Endothelial cell of hepatic sinusoid (primary cell): ENCODE data around the gene KLHL21.
"Not testable (repeated sequence)": the region's sequence is repeated elsewhere in the genome, so short reads cannot be mapped to it uniquely, and the experiment has no call there.

Source experiments
- in situ Hi-C: cut with HindIII; loops from 2 replicates; pipeline ENCODE4 v1.10.0; 2017; ENCODE audit warnings: low sequenced_read_pairs

KLHL21 gene, protein sequence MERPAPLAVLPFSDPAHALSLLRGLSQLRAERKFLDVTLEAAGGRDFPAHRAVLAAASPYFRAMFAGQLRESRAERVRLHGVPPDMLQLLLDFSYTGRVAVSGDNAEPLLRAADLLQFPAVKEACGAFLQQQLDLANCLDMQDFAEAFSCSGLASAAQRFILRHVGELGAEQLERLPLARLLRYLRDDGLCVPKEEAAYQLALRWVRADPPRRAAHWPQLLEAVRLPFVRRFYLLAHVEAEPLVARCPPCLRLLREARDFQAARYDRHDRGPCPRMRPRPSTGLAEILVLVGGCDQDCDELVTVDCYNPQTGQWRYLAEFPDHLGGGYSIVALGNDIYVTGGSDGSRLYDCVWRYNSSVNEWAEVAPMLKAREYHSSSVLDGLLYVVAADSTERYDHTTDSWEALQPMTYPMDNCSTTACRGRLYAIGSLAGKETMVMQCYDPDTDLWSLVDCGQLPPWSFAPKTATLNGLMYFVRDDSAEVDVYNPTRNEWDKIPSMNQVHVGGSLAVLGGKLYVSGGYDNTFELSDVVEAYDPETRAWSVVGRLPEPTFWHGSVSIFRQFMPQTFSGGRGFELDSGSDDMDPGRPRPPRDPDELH

DNA sequence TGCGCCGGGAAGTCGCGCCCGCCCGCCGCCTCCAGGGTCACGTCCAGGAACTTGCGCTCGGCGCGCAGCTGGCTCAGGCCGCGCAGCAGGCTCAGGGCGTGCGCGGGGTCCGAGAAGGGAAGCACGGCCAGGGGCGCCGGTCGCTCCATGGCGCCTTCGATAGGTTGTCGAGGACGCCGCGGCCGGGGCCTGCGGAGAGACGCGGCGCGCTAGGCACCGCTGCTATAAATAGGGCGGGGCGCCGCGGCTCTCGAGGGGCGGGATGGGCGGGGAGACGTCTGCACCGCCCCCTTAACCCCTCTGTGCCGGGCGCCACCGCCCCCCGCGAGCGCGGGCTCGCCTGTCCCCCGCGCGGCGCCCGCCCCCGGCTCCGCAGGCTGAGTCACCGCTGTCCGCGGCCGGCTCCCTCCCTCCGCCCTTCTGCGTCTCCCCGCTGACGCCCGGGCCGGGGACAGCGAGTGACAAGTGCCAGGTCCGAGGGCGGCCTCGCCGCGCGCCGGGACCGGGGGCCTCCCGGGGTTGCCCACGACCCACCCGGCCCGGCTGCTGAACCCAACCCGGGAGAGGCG lies at the start of gene KLHL21:
TSS of gene KLHL21 (minus strand) at position 201 of the 569 bp plus-strand sequence. CDS start at position 149, 52 bp downstream.
- in situ Hi-C loops: no loop called here

DNA sequence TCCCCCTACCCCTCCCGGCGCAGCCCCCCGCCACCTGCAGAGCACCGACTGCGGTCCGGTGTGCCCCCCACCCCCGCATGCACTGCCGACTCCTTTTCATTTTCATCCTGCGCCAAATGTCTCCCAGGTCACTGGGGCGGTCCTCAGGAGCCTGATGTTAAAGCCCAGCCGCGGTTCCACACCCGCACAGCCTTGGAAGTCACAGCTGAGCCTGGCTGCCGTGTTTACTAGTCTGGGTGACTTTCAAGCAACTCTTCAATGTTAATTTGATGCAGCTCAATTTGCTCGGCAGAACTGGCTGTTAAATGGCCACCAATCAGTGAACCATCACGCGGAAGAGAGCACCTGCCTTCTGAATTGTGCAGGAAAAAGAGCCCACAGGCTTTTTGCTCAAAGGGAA lies 49.2 kb upstream of the KLHL21 start:
- in situ Hi-C loops: no loop called here

DNA sequence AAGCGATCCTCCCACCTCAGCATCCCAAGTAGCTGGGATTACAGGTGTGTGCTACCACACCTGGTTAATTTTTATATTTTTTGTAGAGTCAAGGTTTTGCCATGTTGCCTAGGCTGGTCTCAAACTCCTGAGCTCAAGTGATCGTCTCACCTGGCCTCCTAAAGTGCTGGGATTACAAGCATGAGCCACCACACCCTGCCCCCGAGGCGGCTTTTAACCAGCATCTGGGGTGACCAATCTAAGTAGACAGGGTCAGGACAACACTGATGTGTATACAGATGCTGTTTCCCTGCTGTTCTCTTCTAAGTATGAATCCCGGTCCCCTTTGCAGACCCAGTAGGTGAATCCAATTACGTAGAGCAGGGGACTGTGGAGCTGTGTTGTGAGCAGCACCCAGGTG lies 45.9 kb upstream of the KLHL21 start:
- in situ Hi-C loops: no loop called here

DNA sequence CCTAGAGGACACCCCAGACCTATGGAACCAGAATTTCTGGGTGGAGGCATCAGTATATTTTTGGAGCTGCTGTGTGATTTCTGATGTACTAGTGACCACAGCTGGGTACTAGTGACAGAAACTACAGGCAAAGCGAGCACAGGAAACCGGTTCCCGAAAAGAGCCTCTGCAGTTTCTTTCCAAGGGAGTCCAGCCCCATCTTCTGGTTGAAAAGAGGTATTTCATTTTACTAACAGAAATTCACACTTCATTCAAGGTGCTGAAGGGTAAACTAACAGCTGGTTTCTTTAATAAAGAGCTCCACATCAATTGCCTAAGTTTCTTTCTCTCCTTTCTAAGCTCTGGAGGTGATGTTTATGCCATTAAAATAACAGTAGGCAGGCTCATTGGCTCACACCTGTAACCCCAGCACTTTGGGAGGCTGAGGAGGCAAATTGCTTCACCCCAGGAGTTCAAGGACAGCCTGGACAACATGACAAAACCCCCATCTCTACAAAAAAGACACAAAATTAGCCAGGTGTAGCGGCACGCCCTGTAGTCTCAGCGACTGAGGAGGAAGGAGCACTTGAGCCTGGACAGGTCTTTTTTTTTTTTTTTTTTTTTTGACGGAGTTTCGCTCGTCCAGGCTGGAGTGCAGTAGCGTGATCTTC lies 44.0 kb upstream of the KLHL21 start:
- in situ Hi-C loops: no loop called here

DNA sequence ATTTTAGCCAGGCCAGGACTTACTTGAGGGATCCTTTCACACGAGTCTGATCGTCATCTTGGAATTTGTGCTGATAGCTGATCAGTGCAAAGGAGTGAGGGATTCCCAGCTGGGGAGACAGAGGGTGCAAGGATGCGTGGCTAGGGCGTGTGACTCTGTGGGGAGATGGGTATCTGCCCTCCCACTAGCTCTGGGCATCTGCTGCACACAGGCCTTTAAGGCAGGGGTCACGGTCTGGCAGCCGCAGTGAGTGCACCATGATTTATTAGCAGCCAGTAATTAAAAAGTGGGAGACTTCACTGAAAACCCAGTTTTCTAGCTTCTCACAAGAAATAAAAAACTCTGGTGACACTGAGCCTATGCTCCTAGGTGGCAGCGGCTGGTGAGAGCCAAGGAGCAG lies 42.3 kb upstream of the KLHL21 start:
- in situ Hi-C loops: no loop called here

DNA sequence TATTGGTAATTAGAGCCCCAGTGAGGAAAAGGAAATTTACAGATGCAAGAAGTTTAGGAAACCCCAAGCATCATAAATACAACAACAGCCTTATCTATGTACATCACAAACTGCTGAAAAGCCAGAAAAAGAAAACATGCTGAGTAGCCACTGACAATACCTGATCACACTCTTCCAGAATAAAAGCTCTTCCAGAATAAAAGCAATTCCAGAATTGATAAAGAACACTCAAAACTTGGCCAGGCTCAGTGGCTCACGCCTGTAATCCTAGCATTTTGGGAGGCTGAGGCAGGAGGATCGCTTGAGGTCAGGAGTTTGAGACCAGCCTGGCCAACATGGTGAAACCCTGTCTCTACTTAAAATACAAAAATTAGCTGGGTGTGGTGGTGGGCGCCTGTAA lies 38.2 kb upstream of the KLHL21 start:
- in situ Hi-C loops: not testable (repeated sequence)

DNA sequence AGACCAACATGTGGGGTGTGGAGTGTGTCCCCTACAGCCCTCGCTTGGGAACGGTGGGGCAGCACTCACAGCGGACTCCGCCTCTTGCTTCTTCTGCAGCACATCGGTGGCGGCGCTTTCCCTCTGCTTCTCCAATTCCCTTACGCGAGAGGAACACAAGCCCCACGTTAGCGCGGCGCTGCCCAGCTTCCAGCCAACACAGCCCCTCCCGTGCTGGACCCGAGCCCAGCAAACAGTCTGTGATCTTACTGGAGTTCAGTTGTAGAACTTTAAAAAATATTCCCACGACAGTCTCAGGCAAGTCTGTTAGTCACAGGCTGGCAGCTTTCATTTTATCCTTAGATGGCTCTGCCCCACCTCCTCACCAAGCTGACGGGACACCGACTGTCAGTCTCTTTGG lies 35.6 kb upstream of the KLHL21 start:
- in situ Hi-C loops: no loop called here

DNA sequence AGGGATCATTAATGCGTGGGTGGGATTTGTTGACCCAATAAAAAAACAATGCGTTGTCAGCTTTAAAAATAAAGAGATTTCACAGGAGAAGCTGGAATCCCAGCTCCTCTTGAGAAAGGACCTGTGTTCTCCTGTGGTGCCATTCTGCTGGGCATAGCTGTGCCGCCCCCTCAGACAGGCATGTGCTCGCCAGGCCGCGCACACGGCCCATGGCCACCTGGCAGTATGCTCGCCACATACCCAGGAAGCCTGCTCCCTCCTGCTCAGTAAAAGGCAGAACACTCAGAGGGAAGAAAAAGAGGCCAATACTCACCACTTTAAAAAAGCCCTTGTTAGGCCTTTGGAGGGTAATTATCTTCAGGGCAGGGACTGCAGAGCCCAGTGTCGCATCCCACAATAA lies 35.1 kb upstream of the KLHL21 start:
- in situ Hi-C loops: no loop called here

DNA sequence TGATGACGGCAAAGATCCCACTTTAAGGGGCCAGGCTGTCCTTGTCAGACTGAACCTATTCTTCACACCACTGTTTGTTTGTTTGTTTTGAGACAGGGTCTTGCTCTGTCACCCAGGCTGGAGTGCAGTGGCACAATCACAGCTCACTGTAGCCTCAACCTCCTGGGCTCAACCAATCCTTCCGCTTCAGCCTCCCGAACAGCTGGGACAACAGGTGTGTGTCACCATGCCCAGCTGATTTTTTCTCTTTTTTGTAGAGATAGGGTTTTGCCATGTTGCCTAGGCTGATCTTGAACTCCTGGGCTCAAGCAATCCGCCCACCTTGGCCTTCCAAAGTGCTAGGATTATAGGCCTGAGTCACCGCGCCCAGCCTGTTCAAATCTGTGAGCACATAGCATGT lies 34.1 kb upstream of the KLHL21 start:
- in situ Hi-C loops: not testable (repeated sequence)

DNA sequence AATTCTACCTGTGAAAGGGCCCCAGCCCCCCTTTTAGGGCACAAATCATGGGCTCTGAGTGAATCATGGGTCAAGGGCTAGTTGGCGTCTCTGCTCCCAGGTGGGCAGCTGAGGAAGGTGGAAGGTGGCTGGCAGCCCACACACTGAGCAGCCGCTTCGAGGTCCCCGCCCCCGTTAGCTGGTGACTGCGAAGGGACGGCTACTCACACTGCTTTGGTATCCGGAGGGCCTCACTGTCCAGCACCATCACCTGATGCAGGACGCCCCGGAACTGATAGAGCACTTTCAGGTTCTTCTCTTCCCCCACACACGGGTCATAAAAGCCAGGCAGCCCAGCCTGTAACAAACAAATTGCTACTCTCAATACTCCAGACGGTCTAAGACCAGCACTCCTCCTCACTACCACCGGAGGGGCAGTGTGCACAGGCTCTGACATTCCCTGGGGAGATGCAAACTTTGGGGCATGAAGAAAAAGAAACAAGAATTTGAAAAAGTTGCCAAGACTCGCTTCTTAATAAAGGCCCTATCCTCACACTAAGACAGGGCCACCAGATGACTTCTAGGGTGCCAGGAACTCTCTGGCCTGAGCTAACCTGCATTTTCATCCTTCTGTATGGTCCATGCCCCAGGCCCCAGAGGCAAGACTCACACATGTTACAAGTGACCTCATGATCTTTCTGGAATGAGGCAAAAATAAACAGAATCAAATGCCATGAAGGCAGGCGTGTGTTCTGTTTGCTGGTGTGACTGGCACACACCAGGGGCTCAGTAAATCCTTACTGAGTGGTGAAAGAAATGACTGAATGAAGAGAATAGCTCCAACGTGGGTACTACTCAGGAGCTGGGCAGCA lies 33.5 kb upstream of the KLHL21 start:
- in situ Hi-C loops: no loop called here

DNA sequence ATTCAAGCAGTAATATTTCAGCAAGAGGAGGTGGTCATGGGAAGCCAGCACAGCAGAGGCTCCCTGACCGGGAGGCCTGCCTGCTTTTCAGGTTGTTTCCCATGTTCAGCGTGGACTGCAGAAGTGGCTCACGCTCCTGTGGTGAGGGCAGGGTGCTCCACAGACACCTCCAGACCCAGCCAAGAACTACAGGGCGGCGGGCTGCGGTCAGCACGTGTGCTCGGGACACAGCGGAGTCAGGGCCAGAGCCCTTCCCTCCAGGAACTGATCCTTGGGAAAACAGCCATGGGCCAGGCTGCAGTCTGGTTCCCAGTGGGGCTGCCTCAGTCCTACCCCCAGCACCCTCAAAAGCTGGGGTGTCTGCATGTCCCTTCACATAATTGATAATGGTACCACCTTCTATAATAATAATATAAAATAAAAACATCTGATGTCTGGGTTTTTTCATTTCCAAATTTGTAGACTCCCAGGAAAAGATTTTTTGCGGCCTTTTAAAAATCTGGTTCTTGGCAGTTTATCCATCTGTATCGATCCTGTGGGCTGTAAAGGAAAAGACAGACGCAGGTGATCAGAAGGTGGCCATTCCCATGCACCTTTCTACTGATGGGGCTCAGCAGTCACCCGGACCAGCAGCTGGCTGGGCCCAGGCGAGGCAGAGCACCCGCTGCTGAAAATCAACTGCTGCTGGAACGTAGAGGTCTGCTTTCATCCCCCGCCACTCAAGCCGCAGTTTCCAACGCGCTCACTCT lies 32.7 kb upstream of the KLHL21 start:
- in situ Hi-C loops: no loop called here

DNA sequence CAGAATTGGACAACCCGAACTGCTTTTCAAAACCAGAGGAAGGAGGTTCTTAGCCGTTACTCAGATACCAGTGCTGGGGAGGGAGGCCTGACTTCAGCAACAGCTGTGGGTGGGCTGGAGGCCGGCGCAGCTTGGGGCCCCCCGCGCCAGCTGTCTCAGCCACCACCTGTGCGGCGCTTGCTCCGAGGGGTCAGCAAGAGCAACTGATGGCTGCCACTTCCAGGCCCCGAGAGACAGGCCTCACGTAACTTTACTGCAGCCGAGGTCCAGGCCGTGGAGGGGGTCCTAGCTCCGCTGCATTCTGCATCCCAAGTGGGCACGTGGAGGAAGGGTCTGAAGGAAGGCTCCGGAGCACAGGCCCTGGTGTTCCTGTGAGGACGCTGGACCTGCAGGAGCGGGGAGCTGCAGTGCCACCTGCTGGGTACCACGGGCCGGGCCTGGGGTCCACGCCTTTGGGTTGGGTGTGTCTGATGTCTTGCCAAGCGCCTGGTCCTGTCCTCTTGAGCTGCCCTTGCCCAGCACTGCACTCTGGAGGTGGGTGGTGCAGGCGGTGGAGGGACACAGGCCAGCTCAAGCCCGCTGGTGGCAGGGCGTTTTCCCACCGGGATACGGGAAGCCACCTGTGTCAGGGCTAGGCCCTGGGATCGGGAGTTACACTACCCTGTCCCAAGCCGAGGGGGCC lies 31.8 kb upstream of the KLHL21 start:
- in situ Hi-C loops: no loop called here

DNA sequence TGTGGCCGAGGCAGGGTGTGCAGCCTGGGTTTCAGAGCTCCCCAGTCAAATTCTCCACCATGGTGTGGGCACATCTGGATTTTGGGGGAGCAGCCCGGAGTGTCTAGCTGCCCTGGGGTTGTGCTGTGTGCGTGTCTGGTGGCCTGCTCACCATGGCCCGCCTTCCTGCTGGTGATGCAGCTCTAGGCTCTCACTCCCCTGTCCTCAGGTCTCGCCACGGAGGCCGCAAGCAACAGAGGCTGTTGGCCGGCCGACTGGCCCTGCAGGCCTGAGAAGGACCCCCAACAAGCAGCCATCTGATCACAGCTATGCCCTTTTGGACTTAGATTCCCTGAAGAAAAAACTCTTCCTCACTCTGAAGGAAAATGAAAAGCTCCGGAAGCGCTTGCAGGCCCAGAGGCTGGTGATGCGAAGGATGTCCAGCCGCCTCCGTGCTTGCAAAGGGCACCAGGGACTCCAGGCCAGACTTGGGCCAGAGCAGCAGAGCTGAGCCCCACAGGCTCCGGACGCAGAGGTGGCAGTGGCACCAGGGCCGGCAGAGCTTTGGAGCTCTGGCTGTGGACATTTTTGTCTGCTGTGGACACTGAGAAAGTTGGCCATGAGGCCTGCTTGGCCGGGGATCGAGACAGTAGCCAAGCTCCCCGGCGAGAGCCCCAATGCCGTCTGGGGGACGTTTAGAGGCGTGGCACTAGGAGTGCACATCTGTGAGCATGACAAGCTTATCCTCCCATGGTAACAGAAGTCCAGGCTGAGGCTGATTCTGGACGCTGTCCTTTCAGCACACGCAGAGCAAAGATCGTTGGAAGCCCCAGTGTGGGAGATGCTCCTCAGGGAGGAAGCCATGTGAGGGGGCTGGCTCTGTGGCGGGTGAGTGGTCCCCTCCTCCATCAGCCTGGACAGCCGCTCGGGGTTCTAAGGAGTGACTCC lies 30.2 kb upstream of the KLHL21 start:
- in situ Hi-C loops: no loop called here

DNA sequence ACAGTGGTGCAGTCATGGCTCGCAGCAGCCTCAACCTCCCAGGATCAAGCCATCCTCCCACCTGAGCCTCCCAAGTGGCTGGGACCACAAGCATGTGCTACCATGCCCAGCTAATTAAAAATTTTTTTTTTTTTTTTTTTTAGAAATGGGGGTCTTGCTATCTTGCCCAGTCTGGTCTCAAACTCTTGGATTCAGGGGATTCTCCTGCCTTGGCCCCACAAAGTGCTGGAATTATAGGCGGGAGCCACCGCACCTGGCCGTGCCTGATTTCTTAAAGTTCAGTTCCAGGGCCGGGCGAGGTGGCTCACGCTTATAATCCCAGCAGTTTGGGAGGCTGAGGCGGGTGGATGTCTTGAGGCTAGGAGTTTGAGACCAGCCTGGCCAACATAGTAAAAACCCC lies 28.4 kb upstream of the KLHL21 start:
- in situ Hi-C loops: no loop called here

DNA sequence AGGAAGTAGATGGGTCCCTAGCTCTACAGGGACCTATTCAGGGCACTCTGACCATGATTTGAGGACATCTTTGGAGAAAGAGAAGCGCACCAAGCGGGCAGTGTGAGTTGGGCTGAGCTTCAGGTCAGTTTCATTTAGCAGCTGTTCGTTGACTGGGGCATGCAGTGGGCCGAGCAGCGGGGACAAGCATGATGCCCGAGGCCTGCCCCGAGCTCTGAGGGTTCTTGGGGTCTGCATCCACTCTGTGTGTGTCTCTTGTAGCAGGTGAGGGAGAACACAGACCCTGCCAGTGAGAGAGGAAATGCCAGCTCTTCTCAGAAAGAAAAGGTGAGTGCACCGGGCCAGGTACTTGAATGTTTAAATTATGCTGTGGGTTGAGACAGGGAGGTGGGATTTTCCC lies 27.4 kb upstream of the KLHL21 start:
- in situ Hi-C loops: no loop called here

DNA sequence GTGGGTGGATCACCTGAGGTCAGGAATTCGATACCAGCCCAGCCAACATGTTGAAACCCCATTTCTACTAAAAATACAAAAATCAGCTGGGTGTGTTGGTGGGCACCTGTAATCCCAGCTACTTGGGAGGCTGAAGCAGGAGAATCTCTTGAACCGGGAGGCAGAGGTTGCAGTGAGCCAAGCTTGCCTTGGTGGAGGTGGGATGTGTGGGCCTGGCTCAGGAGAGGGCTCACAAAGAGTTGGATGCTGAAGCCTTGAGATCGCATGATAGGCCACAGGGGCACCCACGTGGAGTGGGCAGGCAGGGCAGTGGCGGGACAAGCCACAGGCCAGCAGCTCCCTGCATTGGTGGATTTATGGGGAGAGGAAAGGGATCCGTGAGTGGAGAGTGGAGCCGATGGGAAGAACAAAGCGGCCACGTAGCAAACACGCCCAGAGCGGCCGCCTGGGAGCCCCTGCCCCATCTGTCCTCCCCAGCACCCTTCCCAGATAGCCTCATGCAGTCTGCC lies 26.4 kb upstream of the KLHL21 start:
- in situ Hi-C loops: no loop called here

DNA sequence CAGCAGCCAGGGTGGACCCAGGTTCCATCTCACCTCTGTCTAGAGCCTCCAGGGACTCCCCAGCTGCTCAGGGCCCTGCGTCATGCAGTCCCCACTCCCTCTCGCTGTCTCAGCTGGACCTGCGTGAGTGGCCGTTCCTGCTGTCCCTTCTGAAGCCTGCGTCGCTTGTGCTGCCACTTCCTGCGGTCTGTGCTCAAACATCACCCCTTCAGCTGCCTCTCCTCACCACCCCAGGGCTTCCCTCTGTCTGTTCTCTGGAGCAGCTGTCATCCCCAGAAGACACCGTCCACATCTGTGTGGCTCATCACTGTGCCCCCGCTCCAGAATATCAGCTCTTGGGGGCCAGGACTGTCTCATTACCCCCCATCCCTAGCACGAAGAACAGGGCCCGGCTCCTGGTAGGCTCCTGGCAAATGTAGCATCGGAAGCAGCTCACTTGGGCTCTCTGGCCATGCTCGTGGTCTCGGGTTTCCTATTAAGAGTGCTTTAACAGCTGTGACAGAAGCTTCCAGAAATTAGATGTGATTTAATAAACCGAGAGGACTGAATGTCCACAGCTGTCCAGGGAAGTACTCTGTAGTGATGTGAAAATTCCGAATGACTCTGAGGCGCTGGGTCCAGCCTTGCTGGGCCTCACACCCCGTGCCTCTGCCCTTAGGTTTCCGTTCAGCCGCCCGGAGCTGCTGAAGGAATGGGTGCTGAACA lies 25.3 kb upstream of the KLHL21 start:
- in situ Hi-C loops: no loop called here

DNA sequence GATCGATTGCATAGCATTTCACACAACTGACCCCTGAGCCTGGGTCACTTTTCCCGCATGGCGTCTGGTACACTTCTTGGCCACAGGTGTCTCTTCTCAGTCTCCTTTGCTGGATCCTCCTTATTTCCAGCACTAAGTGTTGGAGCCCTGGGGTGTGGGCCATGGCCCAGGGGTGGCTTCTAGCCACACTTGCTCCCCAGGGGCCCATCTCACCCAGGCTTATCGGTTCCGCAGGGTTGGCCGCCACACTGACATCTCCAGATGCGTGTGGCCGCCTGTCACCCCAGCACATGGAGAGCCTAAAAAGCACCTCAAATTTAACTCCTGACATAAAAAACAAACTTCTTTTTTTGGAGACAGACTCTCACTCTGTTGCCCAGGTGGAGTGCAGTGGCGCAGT lies 24.4 kb upstream of the KLHL21 start:
- in situ Hi-C loops: no loop called here
